ENCODE measurements around the gene TREML1.
A peak's percentile ranks its signal among the peaks of the same experiment; 100 is the strongest.
"Not testable (repeated sequence)": the region's sequence is repeated elsewhere in the genome, so short reads cannot be mapped to it uniquely, and the experiment has no call there.

Gene TREML1, protein sequence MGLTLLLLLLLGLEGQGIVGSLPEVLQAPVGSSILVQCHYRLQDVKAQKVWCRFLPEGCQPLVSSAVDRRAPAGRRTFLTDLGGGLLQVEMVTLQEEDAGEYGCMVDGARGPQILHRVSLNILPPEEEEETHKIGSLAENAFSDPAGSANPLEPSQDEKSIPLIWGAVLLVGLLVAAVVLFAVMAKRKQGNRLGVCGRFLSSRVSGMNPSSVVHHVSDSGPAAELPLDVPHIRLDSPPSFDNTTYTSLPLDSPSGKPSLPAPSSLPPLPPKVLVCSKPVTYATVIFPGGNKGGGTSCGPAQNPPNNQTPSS

DNA sequence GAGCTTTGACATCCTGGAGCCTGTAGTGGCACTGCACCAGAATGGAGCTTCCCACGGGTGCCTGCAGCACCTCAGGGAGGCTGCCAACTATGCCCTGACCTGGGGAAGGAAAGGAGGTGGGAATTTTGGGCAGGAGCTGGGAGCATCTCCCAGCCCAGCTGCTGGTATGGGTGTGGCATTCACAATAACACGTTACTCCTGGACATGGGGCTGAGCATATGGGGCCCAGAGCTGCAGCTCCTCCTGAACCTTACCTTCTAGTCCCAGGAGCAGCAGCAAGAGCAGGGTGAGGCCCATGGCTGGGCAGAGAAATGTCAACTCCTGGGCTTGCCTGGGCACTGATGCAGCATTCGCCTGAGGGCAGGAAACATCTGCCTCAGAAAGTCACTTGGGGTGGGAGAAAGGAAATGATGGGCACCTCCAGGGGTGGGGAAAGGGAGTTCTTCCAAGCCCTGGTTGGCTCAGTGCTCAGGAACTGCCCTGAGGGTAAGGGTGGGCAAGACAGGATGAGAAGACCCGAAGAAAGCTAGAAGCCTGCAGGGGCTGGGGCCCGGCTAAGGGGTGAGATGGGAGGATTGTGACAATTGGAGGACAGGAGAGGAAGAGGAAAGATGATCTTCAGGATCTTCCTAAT lies at the start of gene TREML1:
Gene TREML1, minus strand, starts transcription at position 356 of the 634 bp plus-strand sequence. Its CDS starts 59 bp downstream, at position 297.
- no peak for DNase-seq (ENCODE audit: low read depth)

DNA sequence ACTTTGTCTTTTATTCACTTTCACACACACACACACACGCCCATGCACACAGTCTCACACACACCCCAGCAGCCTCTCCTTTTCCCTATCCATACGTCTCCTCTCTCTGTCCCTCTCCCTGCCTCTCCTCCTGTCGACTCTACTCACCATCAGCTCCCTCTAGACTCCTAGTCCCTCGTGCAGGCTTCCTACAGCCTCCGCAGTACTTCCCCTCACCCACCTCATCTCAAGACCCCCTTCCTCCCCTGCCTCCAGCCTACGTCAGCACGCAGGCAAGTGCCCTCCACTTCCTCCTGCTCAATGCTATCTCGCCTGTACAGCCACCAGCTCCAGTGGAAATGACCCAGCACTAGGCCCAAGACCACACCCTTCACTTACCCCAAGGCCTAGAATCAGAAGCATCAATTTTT lies 47.6 kb upstream of the TREML1 start:
- no peak for DNase-seq (ENCODE audit: low read depth)

DNA sequence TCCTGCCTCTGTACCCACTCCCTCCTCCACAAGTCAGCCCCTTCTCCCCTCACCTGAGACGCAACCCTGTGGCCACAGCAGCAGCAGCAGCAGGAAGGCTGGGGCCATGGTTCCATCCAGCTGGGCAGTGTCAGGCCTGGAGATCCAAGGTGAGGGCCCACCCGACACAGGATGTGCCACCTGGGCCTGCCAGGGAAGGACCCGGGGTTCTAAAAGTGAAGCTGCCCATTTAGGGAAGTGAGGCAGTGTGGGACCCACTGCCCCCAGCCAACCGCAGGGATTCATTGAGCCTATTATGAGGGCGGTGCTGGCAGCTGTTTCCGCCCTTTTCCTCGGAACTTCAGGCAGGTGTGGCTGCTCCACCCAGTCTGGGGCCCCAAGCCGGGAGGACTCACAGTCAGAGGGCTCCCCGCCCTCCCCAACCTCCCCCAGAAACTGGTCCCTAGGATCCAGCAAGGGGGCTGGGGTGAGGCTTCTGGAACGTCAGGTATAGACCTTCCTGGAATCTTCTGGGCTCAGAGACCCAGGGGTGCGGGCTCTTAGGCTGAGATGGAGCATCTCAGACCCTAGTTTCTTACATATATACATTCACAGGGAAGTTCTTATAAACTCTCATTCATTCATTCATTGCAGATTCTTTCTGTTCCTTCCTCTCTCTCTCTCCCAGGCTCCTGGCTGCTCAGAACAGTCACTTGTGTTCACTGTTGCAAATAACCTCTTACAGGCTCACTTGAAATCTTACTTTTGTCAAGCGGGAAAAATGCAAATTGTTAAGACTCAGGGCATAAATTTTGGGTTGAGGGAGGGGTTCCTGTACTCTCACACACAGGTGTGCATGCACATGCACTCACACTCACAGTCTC lies 47.0 kb upstream of the TREML1 start, which contains the start of gene TREML2:
Gene TREML2, minus strand, starts transcription at position 249 of the 863 bp plus-strand sequence. Its CDS starts 141 bp downstream, at position 108.
- DNase-seq (ENCODE audit: low read depth), result no peak

DNA sequence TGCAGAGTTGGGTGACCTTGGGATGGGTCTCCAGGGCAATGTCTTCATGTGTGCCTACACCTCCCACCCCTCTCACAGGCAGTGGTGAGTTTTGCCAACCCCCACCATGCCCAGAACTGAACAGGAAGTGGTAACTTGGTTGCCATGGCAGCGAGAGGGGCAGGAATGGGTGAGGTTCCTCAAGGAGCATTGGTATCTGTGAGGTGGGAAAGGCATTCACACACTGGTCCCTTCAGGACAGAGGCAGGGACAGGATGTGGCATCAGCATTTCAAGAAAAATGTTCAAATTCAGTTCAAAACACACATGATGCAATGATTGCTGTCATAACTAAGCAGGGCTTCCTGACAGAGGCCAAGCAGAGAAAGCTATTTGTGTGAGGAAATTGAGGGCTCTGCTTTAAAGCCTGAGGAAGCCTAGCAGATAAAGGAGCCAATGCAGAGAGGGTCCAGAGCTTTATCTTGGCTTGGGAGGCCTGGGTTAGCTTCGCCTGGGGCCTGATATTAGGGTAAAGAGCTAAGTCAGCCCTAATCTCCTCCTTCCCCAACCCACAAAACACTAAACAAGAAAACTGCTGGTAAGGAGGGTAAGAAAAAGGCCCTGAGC lies 46.3 kb upstream of the TREML1 start:
- peak; percentile 36 for DNase-seq (ENCODE audit: low read depth)

DNA sequence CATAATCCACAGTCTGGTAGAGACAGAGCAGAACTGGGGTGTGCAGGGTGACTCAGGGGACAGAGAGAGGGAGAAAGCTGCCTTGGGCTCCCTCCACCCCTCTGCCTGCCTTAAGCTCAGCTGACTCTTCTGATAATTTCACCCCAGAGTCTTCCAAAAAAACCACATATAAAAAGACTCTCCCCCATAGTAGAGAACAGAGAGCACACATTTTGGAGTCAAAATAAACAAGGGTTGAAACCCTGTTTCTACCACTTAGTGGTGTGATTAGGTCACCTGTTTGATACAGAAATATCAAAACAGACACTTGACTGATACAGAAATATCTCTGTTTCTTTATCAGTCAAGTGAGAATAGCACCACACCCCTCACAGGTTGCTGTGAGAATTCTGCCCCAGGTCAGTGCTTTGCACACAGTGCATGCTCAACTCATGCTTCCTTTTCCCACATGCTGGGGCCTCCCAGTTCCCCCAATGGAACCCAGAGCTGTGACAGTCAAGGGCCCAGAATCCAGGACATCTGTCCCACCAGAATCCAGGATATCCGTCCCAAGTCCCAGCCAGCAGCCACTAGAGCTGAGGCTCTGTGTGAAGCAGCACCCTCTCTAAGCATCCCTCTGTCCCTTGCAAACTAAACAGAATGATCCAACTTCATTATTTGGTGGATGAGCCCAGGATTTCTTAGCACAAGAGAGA lies 45.6 kb upstream of the TREML1 start:
- DNase-seq (ENCODE audit: low read depth), result no peak

DNA sequence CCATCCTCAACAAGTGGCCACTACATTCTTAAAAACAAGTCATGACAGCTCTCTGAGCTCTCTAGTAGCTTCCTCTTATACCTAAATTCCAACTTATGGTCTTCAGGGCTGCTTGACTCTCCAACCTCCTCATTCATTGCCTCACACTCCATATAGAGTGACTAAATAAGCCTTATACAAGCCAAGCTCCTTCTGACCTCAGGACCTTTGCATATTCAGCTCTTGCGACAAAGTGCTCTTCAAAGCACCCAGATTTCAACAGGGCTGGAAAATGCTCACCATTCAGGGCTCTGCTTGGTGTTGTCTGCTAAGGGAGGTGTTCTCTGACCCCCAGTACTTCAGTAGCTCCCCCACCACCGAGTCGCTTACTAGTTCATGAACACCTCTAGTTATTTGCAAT lies 43.1 kb upstream of the TREML1 start:
- DNase-seq (ENCODE audit: low read depth), result no peak

DNA sequence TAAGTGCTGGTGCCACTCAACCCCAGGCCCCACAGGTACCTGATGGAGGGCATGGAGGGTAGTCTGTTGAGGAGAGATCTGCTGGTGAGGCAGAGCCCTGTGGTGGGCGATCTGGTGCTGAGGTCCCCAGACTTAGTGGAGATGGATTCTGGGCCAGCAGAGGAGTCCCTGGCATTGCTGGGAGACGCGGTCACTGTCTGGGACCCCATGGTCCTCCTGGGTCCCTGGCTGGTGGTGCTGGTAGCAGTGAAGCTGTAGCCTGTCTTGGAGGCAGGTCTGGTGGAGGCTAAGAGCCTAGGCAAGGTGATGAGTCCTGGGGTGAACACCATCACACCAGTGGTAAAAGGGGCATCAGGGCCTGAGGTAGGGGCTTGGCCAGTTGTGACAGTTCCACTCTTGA lies 40.2 kb upstream of the TREML1 start:
- DNase-seq (ENCODE audit: low read depth), result no peak

DNA sequence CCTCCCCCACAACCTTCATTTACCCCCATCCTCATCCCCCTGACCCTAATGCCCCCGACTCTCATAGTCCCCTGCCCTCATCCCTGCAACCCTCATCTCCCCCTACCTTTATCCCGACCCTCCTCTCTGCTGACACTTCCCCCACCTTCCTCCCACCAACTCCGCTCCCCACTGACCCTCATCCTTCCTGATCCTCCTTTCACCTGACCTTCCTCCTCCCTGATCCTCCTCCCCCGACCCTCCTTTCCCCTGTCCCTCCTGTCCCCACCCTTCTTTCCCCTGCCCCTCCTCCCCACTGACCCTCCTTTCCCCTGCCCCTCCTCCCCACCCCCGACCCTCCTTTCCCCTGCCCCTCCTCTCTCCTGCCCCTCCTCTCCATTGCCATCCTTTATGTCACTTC lies 39.7 kb upstream of the TREML1 start:
- no peak for DNase-seq (ENCODE audit: low read depth)

DNA sequence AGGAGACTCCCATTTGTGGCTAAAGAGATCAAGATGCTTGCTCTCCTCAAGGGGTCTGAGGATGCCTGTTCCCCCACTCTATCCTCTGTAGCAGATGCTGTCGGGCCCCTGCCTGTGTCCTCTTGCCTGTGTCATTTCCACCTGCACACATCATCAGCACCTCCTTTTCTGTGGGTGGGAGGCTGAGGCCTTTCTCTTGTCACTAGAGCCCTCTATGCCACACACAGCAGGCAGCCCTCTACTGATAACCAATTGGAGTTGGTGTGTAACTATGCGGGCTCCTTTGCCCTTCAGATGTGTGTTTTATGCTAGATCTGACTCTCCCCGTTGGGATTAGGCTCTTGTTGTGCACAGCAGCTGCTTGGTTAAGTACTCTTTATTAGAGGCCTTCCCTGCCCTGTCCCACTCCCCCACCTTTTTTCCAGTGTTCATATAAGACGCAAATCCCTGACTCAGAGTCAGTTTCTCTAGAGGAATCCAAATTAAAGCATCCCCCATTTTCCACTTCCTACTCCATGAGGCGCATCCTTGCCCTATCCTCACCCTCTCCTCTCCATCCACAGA lies 39.1 kb upstream of the TREML1 start:
- no peak for DNase-seq (ENCODE audit: low read depth)

DNA sequence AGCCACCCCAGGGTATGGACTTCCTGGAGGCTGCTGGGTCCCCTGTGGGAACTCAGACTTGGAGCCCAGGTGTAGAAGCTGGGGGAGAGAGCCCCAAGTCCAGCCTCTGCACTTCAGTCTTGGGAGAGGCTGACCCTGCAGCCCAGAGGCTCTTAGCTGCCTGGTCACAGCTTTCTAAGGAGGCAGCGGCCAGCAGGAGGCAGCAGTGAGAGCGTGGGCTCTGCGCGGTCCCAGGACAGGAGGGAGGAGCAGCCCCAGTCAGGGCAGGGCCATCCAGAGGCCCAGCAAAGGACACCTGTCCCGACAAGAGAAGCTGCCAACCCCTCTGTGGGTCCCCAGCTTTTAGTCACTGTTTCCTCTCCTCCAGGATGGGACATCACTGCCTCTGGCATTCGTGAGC lies 37.4 kb upstream of the TREML1 start:
- peak; percentile 7 for DNase-seq (ENCODE audit: low read depth)

DNA sequence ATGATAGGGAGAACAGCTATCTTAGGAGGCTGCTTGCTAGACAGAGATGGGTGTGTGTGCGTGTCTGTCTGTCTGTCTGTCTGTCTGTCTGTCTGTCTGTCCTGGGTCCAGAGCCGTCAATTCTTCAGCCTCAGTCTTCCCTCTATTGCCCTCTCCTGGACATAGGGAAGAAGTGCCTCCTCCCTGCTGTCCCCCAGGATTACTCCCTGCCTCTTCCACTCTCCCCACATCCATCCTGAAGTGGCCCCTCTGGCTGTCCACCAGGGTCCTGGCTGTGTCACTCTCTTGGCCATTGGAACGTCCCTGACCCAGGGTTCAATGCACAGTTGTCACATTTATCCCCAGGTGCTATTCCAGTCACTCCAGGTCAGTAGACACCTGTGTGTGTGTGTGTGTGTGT lies 36.6 kb upstream of the TREML1 start:
- DNase-seq (ENCODE audit: low read depth), result no peak

DNA sequence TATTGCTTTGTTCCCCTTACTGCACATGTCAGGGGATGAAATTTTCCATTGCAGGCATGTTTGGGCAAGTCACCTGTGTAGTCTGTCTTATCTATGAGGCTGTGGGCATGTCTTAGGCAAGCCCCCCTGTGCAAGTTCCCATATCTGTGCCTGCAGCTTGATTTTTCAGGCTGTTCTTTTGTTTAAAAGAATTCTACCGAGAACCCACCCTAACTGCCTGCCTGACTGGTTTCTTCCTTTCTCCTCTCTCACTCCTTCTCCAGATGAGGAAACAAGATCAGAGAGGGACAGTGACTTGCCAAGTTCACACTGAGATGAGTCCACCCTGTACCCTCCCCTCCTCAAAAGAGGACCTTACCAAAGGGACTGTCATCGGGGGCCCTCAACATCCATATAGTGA lies 35.8 kb upstream of the TREML1 start:
- DNase-seq (ENCODE audit: low read depth), result no peak

DNA sequence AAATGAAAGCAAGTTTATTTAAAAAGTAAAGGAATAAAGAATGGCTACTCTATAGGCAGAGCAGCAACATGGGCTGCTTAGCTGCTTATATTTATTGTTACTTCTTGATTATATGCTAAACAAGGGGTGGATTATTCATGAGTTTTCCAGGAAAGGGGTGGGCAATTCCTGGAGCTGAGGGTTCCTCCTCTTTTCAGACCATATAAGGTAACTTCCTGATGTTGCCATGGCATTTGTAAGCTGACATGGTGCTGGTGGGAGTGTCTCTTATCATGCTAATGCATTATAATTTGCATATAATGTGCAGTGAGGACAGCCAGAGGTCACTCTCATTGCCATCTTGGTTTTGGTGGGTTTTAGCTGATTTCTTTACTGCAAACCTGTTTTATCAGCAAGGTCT lies 34.9 kb upstream of the TREML1 start:
- not testable (repeated sequence) for DNase-seq (ENCODE audit: low read depth)

DNA sequence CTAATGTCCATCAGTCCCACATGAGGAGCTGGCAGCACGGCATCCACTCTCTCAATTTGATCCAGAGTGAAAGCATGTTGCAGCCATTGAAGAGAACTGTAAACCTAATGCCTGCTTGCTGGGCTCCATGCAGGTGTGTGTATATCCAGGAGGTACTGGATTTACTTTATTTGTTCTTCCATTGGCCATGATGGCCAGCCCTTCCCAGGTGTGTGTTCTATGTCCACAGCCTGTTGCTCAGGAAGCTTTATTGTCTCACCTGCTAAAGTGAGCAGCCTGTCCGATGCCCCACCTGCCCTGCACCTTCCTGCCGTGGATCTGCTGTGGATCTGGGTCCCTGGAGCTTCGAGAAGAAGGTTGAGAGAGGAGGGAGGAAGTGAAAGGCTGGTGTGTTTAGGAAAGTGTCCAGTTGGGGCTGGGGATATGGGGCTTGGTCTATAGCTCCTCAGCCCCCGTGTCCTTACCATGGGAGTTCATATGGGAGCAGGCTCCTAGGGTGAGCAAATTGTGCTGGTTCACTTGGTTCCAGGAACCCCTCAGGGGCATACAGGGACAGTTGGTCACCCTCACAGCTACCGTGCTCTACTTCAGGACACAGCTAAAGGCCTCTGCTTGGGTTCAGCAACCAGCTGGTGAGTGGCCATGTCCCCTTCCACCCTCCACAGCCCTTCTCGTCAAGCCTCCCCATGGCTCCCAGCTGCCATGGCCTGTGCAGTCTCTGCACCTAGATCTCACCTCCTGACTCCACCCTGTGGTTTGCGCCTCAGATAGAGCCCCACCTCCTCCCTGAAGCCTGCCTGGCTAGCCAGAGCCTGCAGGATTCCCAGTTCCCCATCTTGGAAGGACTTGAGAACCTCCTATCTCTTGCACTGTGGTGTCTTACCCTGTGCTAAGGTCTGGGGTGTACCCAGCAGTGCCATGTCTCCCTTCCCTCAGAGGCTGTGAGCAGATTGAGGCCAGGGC lies 34.1 kb upstream of the TREML1 start:
- no peak for DNase-seq (ENCODE audit: low read depth)

DNA sequence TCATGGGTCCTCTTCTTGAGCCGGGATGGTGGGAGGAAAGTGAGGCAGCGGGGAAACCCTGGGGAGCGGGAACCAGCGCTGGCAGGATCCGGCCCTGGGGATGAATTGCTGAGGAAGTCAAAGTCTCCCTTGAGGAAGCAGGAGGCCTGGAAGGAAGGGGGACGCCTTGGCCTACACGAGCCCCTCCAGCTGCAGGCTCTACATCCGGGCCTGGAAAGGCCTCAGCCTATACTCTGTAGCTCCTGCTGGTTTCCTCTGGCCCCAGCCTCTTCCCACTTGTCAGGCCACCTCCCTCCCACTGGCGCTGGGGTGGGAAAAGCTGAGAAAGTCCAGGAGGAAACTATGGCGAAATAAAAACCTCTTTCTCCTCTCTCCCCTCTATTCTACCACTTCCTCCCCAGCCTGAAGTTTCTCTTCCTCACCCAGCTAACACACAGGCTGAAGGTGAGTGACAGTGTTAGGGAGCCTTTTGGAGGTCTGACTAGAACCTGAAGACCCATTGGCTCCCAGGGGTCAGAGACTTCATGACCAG lies 31.9 kb upstream of the TREML1 start:
- DNase-seq (ENCODE audit: low read depth), result no peak

DNA sequence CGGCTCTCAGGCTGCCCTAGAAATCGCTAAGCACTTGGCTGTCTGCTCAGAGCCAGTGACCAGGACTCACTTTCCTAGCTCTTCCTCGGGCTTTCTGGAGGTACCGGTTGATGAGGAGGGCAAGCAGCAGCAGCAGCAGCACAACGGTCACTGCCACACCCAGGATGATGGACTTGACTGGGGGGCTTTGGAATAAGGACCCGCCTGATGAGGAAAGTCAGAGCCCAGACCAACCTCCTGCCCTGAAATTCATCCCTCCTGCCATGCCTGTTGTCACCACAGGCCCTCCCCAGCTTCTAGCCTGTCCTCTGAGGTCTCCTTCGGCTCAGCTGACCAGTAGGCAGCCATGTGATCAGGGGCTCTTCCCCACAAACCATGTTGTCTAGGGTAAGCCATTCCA lies 30.6 kb upstream of the TREML1 start:
- DNase-seq (ENCODE audit: low read depth), result no peak

DNA sequence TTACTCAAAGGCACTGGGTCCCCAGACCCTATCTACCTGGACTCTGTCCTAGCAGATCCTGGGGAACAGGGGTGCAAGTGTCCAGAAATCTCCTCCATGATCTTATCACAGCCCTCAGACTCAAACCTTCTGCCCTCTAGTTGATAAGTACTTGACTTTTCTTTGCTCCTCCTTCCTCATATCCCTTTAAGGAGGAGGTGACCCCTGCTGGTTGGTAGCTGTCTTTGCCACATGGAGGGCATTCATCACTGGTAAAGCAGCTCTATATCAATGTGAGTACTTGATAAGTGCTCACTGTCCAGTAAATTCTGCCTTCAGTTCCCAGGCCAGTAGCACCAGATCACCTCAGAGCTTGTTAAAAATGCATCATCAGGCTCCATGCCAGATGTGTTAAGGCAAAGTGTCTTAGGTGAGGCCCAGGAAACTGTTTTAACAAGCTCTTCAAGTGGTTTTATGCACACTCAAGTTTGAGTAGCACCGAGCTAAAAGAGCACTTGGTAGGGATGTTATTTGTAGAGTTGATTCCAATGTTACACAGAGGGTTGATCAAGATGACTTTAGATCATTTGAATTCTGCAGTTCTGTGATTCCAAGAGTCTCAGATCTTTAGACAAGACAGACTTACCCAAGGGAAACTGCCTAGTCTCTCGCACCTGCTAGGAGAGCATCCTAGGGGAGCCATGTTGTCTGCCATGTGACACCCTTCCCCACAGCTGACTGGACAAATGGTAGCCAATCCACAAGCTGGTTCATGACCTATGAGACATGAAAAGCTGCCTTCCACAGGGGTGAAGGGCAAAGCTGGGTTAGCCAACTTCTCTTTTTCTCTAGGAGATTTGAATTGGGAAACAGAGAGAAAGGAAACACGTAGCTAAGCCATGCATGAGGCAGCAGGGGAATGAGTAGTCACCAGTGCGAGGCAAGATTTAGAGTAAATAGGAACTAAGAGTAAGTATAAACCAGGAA lies 28.2 kb upstream of the TREML1 start:
- peak; percentile 58 for DNase-seq (ENCODE audit: low read depth)

DNA sequence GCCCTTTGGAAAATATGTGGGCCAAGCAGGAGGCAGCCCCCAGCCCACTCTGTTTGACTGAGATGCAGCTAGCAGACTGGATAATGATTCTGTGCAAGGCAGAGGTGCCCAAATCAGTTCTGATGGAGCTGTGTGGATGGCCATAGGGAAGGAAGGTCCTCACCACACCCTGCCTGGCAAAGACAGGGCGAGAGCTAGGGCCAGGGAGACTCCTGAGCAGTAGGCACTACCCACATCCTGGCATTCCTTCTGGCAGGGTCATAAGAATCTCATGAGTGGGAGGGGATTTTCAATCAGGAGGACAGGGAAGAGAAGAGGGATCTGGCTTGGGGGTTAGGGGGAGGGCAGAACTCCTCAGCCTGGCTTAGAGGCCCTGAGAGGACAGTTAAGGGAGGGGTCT lies 27.4 kb upstream of the TREML1 start:
- no peak for DNase-seq (ENCODE audit: low read depth)

DNA sequence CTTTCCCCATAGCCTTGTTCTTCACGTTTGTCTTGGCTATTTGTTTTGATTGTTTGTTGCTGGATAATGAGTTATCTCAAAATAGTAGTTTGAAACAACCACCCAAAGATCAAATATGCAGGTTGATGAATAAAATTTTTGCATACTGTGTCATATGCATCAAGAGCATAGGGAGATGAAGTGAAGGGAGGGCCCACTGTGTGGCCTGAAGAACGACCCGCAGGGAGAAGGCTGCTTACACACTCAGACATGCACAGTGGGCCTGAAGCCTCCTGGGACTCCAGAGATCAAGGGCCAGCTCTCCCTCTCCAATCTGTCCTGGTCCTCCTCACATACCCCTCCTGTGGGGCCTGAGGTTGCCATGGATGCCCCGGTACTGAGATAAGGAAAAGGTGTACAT lies 25.0 kb upstream of the TREML1 start:
- DNase-seq (ENCODE audit: low read depth), result no peak
